Right renal pelvis (tissue), 4 donors: Measurements from ENCODE around the gene PAX8. TPM values are rescaled to one million over a fixed set of nuclear protein-coding genes. Genes with fewer than 3 reads are reported as not detected.
"Not testable (repeated sequence)": the region's sequence is repeated elsewhere in the genome, so short reads cannot be mapped to it uniquely, and the experiment has no call there.

ENCODE experiments used
- DNase-seq, 4 donors: peaks; one replicate each; pipeline ENCODE4 v3.0.0-alpha.2; 2013; ENCODE audit warnings: low read depth in 4 of 4, low spot score in 3 of 4, missing footprints in 1 of 4
- polyA plus RNA-seq, 4 donors: library from polyadenylated mRNA; unstranded; fragments of 120-200 nt; gene quantifications; one replicate each; pipeline ENCODE4 v1.2.1, GENCODE V29; 2013; ENCODE audit not compliant: insufficient read length in 4 of 4

Gene PAX8
- 100 to 1,000 TPM; 264 to 345 (median 281) TPM for polyA plus RNA-seq

- DNase-seq: peak in 3 of 4 donors; percentile 80 to 87 (median 85)
Observed at GRCh38 chr2:113278742-113279139, at the start of gene PAX8. Gene PAX8 (minus strand): TSS chr2:113278921. CDS start chr2:113278394, 527 bp downstream.

- no peak for DNase-seq
Observed at GRCh38 chr2:113328043-113328442, 49.3 kb upstream of the PAX8 start.

GRCh38 chr2:113325161-113325731 lies 46.5 kb upstream of the PAX8 start:
- DNase-seq: not testable (repeated sequence)

GRCh38 chr2:113324684-113325160 lies 46.0 kb upstream of the PAX8 start:
- peak; percentile 47 to 70 (median 61) for DNase-seq

- not testable (repeated sequence) for DNase-seq
Observed at GRCh38 chr2:113323129-113323528, 44.4 kb upstream of the PAX8 start.

- DNase-seq: not testable (repeated sequence)
Observed at GRCh38 chr2:113320106-113320505, 41.4 kb upstream of the PAX8 start.

GRCh38 chr2:113318941-113319340 lies 40.2 kb upstream of the PAX8 start:
- not testable (repeated sequence) for DNase-seq

GRCh38 chr2:113316085-113316484 lies 37.4 kb upstream of the PAX8 start:
- no peak for DNase-seq

- not testable (repeated sequence) for DNase-seq
Observed at GRCh38 chr2:113314663-113315062, 35.9 kb upstream of the PAX8 start.

GRCh38 chr2:113314176-113314575 lies 35.5 kb upstream of the PAX8 start:
- DNase-seq: not testable (repeated sequence)

GRCh38 chr2:113311781-113312180 lies 33.1 kb upstream of the PAX8 start:
- not testable (repeated sequence) for DNase-seq

- not testable (repeated sequence) for DNase-seq
Observed at GRCh38 chr2:113311191-113311590, 32.5 kb upstream of the PAX8 start.

GRCh38 chr2:113309655-113310387 lies 31.1 kb upstream of the PAX8 start:
- no peak for DNase-seq

GRCh38 chr2:113308784-113309183 lies 30.1 kb upstream of the PAX8 start:
- DNase-seq: not testable (repeated sequence)

- DNase-seq: not testable (repeated sequence)
Observed at GRCh38 chr2:113306207-113306606, 27.5 kb upstream of the PAX8 start.

- DNase-seq: not testable (repeated sequence)
Observed at GRCh38 chr2:113305749-113306148, 27.0 kb upstream of the PAX8 start.

GRCh38 chr2:113305146-113305545 lies 26.4 kb upstream of the PAX8 start:
- no peak for DNase-seq

GRCh38 chr2:113304702-113305101 lies 26.0 kb upstream of the PAX8 start:
- no peak for DNase-seq

GRCh38 chr2:113302216-113302980 lies 23.7 kb upstream of the PAX8 start:
- not testable (repeated sequence) for DNase-seq

GRCh38 chr2:113300281-113300680 lies 21.6 kb upstream of the PAX8 start:
- DNase-seq: no peak

GRCh38 chr2:113298176-113298575 lies 19.5 kb upstream of the PAX8 start:
- DNase-seq: no peak
